Gastroesophageal sphincter (tissue), 4 donors: ENCODE data around the gene MEIS3. TPM values are rescaled to one million over a fixed set of nuclear protein-coding genes. Genes with fewer than 3 reads are reported as not detected.

Source experiments
- ATAC-seq: fragments of 150-250 bp; one replicate; pipeline ENCODE4 v1.9.1; 2016; ENCODE audit warnings: mild to moderate bottlenecking, moderate library complexity
- H3K27ac ChIP-seq, 4 donors: fragments of 200-600 bp; sonication (generic) in 3 of 4; 1 replicate in 3 of 4; 2 replicates in 1 of 4; pipeline ENCODE4 v1.5.1; 2016 to 2019
- H3K27me3 ChIP-seq: fragments of 200-600 bp; sonication (generic); one replicate; pipeline ENCODE4 v1.5.1; 2019
- H3K36me3 ChIP-seq, 2 donors: fragments of 200-600 bp; sonication (generic); one replicate each; pipeline ENCODE4 v1.5.1; 2019; ENCODE audit warnings: control low read depth in 1 of 2
- H3K4me1 ChIP-seq, 3 donors: fragments of 200-600 bp; sonication (generic); 1 replicate in 2 of 3; 2 replicates in 1 of 3; pipeline ENCODE4 v1.5.1; 2016 to 2019; ENCODE audit warnings: control low read depth in 2 of 3
- H3K4me3 ChIP-seq, 2 donors: fragments of 200-600 bp; sonication (generic); one replicate each; pipeline ENCODE4 v1.5.1; 2019; ENCODE audit warnings: mild to moderate bottlenecking in 1 of 2, moderate library complexity in 1 of 2
- H3K9me3 ChIP-seq, 3 donors: fragments of 200-600 bp; sonication (generic); one replicate each; pipeline ENCODE4 v1.5.1; 2017 to 2019; ENCODE audit warnings: control low read depth in 2 of 3
- CTCF ChIP-seq, 4 experiments: fragments of 200-600 bp in 2 of 4; fragments of 450-650 bp in 2 of 4; sonication (generic) in 1 of 4; IDR thresholded peaks; one replicate each; pipeline ENCODE4 v1.5.1; 2017 to 2019; ENCODE audit warnings: antibody characterized with exemption in 4 of 4, mild to moderate bottlenecking in 2 of 4, moderate library complexity in 2 of 4
- EP300 ChIP-seq: sonication (generic); formaldehyde crosslinking; IDR thresholded peaks from one replicate; pipeline ENCODE4 v1.6.1; 2017; ENCODE audit warnings: antibody characterized with exemption, mild to moderate bottlenecking
- POLR2A ChIP-seq, 2 donors: fragments of 450-650 bp; IDR thresholded peaks; one replicate each; pipeline ENCODE4 v1.6.1; 2017; ENCODE audit warnings: antibody characterized with exemption in 2 of 2, mild to moderate bottlenecking in 2 of 2, moderate library complexity in 1 of 2
- POLR2AphosphoS5 ChIP-seq: sonication (generic); formaldehyde crosslinking; IDR thresholded peaks from one replicate; pipeline ENCODE4 v1.6.1; 2017; ENCODE audit warnings: antibody characterized with exemption
- WGBS, 2 donors: methylation state at CpG; one replicate each; pipeline ENCODE4 v1.1.5; 2018; ENCODE audit warnings: low coverage in 1 of 2; 5-methylcytosine and 5-hydroxymethylcytosine counted together
- total RNA-seq, 4 donors: library from RNA; depleted of rRNA; stranded (reverse); fragments of >200 nt; gene quantifications; one replicate each; pipeline ENCODE4 v1.1.0, GENCODE V29; 2016

Gene MEIS3
- total RNA-seq, 4 donors from 2014 or later: 23.5 to 37.2 (median 30.3) TPM

GRCh38 chr19:47374876-47375693 is 44.2 kb downstream of the MEIS3 start:
- H3K27ac ChIP-seq: no peak overlapping the region
- no peak for ATAC-seq
- H3K27me3 ChIP-seq: no peaks in the 10 kb centered on the region
- no peaks in the 10 kb centered on the region for H3K9me3 ChIP-seq
- H3K4me1 ChIP-seq: no peaks in the 10 kb centered on the region
- peaks cover 0 to 100% of the 10 kb centered on the region in 2 donors for H3K36me3 ChIP-seq
- no peak for TF ChIP-seq CTCF (IDR thresholded peaks at IDR 0.05)
- no peak for TF ChIP-seq POLR2A (IDR thresholded peaks at IDR 0.05)
- TF ChIP-seq POLR2AphosphoS5: no peak
- no peak for TF ChIP-seq EP300
- 80% methylated on average over 2 of the region's 30 CpGs; no CpG with 5 or more reads in 1 of the 2 donors for WGBS, 2 donors
- H3K4me3 ChIP-seq: no peak overlapping the region

GRCh38 chr19:47373246-47374240 is 45.8 kb downstream of the MEIS3 start:
- Histone ChIP-seq H3K4me3 (no peak overlapping the region), H3K27ac (no peak overlapping the region), H3K4me1 (no peaks in the 10 kb centered on the region), H3K27me3 (no peaks in the 10 kb centered on the region), H3K36me3 (peaks cover 0 to 100% of the 10 kb centered on the region in 2 donors), H3K9me3 (no peaks in the 10 kb centered on the region)
- no peak for ATAC-seq
- TF ChIP-seq POLR2AphosphoS5 (no peak), EP300 (no peak), POLR2A (IDR thresholded peaks at IDR 0.05) (no peak), CTCF (IDR thresholded peaks at IDR 0.05) (no peak)
- 100% methylated on average over 1 of the region's 33 CpGs; no CpG with 5 or more reads in 1 of the 2 donors for WGBS, 2 donors

- Histone ChIP-seq H3K4me3 (no peak overlapping the region), H3K9me3 (no peaks in the 10 kb centered on the region), H3K27ac (no peak overlapping the region), H3K36me3 (peaks cover 0 to 98% of the 10 kb centered on the region in 2 donors), H3K4me1 (no peaks in the 10 kb centered on the region), H3K27me3 (no peaks in the 10 kb centered on the region)
- WGBS, 2 donors: 80 to 87% methylated on average over 1 to 3 of the region's 22 CpGs
- ATAC-seq: no peak
- TF ChIP-seq CTCF (IDR thresholded peaks at IDR 0.05) (no peak), EP300 (no peak), POLR2AphosphoS5 (no peak), POLR2A (IDR thresholded peaks at IDR 0.05) (no peak)
These were observed 46.7 kb downstream of the MEIS3 start for GRCh38 chr19:47372603-47373002.

GRCh38 chr19:47371261-47371660 is 48.1 kb downstream of the MEIS3 start:
- Histone ChIP-seq H3K9me3 (no peaks in the 10 kb centered on the region), H3K4me3 (no peak overlapping the region), H3K27me3 (no peaks in the 10 kb centered on the region), H3K27ac (no peak overlapping the region), H3K36me3 (peaks cover 0 to 98% of the 10 kb centered on the region in 2 donors), H3K4me1 (no peaks in the 10 kb centered on the region)
- WGBS, 2 donors: 94% methylated on average over 3 of the region's 9 CpGs; no CpG with 5 or more reads in 1 of the 2 donors
- TF ChIP-seq CTCF (IDR thresholded peaks at IDR 0.05) (no peak), EP300 (no peak), POLR2AphosphoS5 (no peak), POLR2A (IDR thresholded peaks at IDR 0.05) (no peak)
- no peak for ATAC-seq
